GM19238 (cell line): ENCODE data around the gene GCNT4.

Experiments used
- DNase-seq: peaks from one replicate; pipeline ENCODE4 v3.0.0; 2011; ENCODE audit warnings: low spot score; ENCODE audit not compliant: insufficient read length

GCNT4 gene

DNA sequence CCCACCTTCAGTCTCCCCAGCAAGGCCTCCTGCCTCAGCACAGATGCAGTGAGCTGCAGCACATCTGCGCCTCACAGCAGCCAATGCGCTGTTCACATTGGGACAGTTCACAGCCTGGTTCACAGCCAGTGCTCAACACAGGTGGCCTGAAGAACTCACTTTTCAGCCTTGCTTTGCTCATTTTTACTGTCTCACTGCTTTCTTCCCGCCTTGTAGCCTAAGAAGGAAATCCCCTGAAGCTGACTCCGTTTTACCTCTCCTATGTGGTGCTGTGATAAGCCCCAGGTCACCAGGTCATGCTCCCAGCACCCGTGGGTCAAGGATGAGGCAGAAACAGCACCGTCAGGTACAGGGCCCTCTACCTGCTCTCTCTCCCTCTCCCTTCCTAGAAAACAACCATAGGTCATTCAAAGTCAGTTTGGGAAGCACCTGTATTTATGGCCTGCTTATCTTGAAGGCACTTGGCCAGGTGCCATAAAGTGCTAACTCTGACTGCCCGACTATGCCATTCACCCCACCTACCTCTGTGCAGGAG lies 1.1 kb downstream of the GCNT4 start:
- no peak for DNase-seq

DNA sequence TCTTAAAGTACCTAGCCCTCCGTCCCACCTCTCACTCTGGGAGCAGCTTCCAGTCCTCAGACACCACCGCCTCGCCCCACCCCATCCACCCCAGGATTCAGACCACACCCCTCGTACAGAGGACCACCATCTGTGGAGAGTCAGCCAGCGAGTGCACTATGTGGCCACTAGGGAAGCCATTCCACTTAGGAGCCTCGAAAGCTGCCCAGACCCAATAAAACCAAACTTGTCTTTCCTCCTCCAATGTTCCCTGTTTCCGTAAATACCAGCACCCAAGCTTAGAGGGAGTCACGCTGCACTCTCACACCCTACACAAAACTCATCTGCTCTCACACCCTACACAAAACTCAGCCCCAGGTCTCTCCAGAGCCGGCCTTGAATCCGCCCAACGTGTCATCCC lies 1.9 kb downstream of the GCNT4 start:
- no peak for DNase-seq

DNA sequence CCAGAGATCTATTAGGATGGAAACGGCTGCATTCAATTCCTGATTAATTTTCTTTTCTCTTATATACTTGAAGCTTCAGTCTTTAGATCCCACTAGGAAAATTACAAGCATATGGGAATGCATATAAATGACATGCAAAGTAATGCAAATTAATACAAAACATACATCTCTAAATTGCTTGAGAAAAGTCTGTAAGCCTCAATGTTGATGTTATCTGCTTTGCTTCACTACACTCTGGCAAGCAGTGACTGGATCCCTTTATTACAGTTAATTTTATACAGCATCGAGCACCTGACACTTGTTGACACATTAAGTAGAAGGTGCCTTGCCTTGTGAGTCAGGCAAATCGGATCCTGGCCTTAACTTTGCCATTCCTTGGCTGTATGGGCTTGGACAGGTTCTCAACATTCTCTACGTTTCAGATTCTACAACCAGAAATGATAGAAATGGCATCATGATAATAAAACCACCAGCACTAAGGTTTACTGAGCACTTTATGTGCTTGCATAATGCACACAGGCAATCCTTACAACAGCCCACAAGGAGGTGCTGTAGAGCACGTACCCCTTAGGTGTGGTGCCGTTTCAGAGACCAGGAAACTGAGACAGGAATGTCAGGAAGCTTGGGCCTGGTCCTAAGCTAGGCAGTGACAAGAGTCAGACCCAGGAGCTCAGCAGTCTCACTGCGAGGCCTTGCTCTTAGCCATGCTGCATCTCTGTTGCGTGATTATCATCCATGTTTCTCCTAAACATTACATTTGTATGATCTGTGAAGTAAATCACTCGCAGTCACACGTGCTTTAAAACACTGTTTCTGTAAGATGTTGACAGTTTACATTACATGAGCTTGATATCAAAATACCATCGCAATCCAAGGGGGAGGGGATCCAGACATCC lies 2.7 kb downstream of the GCNT4 start:
- no peak for DNase-seq

DNA sequence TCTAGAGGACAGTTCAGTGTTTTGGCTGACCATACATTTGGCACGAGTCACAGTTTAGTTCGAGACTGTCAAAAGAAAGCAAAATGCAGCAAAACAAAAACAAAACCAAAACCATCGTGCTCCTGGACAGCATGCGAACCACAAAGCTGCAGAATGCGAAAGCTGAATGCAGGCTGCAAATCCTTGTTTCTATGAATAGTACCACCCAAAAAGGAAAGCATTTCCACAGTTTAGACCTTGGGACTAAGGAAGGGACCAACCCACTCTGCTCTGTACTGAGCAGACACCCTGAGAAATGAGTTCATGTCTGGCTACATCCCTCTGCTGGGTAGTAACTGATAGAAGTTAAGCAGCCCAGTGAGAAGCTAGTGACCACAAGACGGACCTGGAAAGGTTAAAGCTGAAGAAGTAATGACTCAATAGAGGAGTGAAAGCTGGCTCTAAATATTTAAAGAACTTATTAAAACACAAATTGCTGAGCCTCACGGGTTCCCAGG lies 3.9 kb downstream of the GCNT4 start:
- DNase-seq, result no peak

DNA sequence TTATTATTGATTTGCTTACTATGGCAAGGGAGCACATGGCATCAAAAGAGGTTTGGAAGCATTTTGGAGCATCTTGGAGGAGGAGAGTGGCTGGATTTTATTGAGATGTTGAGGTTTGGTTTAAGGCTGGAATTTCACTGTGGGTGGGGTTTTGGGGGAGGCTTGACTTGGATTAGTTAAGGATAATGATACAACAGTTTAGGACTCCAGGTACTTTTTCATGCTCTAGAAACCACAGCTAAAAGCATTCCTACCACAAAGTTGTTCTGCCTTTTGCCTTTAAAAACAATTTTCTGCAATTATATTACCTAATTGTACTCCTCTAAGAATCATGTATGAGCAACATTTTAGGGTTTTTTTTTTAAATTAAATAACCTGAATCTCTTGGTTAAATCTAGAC lies 5.0 kb downstream of the GCNT4 start:
- no peak for DNase-seq

DNA sequence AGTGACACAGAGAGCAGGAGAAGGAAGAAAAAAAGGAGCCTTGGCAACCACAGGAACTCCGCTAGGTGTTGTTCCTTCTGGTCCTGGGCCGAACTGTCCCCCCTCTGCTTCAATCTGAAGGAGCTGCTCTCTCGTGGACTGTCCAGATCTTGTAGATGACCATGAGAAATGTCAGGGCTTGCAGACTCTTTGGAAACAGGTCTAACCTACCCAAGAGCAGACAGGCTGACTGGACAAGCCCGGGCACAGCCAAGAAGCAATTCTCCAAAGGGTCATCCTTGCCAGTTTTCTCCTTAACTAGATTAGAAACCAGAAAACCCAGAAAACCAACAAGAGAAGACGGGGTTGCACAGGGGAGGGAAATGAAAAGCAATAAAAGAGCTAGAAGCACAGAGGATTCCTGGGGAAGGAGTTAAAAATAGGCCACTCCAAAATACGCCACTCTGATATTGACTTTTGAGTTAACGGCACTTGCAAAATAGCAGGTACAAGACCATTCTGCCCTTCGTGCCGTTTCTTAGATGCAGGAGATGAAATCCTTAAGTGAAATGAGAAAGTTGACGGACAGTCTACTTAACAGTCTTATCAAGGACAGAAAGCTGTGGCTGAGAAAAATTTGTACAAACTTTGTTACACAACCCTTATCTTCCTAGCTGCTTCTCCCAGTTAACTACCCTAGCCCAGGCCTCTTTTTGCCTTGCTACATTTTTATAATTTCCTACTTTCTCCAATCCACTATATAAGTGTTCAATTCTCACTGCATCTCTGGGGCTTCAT lies 5.8 kb downstream of the GCNT4 start:
- no peak for DNase-seq

DNA sequence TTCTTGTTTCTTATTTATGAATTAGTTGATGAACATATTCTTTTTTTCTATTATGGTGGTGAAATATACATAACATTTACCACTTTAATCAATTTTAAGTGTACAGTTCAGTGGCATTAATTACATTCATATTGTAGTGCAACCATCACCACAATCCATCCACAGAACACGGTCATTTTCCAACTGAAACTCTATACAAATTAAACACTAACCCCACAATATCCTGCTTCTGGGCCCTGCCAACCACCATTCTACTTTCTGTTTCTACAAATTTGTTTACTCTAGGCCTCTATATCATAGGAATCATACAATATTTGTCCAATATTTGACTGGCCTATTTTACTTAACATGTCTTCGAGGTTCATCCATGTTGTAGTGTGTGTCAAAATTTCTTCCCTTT lies 7.3 kb downstream of the GCNT4 start:
- DNase-seq, result no peak

DNA sequence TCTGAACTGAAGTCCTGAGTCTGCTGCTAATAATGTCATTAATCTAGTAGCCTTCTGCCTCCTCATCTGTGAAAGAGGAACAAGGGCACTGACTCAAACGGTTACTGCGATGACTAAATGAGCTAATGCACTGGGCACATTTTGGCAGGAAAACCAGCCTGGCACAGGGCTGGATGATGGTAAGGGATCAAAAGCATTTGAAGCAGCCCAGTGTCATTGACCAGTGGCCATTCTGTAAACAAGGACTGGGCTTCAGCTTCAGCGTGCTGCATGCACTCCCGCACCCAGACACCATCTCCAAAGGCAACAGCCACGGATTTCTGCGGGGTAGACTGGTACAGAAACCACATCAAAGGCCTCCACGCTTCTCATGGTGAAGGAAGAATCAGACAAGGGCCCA lies 8.0 kb downstream of the GCNT4 start:
- DNase-seq, result no peak

DNA sequence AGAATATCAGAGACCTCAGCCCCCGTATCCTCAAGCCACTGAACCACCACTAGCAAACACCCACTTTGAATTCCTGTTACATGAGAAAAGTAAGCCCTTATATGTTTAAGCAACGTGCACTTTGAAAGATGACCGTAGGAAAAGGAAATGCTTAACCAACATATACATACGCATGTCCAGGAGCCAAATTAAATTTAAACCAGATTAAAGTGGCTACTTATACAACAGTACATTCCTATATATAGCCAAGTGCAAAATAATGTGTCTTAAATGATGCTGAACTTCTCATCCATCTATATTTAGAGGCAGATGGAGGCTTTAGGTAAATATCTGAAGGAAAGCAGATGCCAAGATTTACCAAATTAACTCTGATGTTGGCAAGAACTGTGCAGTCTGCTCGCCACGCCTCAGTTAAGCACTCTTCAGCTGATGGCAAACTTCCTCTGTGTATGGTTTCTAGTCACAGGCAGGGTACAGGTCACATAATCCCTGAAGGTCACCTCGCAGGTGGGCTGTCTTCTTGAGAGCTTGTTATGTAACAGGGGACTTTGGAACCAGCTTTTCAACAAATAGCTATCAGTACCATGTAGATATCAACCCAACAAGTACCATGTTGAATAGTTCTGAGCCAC lies 8.6 kb downstream of the GCNT4 start:
- no peak for DNase-seq

DNA sequence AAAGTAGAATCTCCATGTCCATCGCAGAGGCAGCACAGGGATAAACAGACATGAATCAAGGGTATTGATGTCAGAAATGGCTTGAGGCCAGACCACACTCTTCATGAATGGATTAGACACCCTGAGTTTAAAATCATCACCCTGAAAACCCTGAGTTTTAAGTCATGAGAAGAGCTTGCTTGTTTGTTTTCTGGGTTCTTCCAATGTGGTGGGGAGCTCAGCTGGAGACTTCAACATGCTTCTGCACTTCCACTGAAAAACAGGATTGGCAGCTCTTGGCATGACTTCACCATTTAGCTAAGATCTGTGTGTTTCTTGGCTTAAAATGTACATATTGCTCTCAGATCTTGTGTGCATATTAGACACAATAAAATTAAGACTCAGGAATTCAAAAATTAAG lies 9.8 kb downstream of the GCNT4 start:
- DNase-seq, result no peak

DNA sequence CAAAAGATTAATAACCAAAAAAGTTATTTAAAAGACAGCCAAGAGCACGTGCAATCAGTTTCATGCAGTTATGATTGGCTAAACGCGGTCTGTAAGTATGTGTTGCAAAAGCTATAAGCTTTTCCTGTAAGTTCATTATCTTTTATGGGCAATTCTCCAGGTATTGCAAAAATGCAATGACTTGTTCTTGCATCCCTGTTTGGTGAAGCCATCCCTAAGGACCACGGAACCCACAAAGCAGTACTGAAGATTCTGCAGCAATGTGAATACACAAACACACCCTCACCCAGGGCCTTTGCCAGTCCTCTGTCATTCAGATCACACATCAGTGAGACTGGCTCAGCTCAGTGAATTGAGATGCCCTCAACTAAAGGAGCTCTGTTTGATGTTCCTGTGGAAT lies 11.4 kb downstream of the GCNT4 start:
- DNase-seq, result no peak

DNA sequence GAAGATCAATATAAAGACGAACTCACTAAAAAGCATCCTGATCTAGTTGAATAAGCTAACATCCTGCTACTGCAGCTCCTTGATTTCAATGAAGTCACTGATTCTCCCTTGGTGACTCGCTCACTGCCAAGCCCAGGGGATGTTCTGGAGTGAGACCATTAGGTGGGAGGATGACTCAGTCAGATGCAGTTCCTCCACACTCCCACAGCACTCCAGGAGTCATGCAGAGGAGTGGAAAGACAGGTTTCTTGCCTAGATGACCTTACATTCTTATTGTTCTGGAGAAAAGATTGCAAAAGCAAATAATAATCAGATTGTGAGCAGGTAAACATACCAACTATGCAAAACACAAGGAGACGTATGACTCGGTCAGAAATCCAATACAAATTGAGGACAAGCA lies 15.3 kb downstream of the GCNT4 start:
- DNase-seq, result no peak

DNA sequence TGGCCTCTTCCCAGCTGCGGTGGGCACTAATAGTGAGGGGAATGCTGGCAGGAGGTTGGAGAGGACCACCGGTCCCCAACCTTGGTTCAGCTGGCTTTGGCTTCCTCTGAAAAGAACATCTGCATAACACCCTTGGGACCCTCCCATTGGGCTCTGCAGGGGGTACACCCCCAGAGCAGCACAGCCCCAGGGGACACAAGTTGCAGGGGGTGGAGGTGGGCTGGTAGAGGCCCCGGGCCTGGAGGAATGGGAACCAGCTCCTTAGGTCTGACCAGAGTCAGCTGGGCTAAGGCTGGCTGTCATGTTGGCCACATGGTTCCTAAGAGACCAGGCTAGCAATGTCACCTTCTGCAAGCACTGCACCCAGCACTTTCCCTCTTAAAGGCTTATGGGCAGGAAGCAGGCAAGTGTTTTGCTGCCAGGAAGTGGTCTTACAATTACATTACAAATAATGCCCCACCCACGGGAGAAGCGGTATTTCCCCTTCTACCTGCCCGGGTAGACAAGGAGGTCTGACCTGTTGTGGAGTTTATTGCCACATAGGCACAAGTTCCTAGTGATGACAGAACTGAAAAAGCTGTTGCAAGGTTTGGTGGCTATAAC lies 18.1 kb downstream of the GCNT4 start:
- no peak for DNase-seq

DNA sequence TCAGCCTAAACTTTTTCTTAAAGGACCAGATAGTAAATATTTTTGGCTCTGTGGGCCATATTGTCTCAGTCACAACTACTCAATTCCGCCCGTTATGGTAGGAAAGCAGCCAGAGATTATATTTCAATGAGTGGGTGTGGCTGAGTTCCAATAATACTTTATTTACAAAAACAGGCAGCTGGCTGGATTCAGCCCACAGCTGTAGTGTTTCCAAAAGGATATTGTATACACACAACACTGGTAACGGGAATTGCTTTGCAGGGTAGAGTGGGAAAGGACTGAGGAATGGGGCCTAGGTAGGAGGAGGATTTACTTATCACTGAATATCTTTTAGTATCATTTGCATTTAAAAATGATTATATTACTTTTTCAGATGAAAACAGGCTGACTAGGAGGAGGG lies 21.0 kb downstream of the GCNT4 start:
- DNase-seq, result no peak

DNA sequence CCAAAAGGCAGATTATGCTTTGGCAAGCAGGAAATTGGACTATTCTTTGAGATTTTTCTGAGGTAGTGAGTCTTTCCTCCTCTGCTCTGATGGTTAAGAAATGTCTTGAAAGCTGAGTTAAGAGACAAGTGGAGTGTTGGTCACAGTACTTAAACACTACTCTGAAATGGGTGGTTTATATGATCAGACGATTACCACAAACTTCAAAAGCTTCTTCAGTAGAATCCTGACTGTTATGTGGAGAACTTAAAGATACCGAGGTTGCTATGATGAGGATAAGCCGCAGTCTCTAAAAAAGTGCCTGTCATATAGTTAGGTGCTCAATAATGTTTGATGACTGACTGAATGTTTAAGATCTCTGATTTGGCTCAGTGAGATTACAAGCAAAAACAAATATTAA lies 24.3 kb downstream of the GCNT4 start:
- DNase-seq, result no peak

DNA sequence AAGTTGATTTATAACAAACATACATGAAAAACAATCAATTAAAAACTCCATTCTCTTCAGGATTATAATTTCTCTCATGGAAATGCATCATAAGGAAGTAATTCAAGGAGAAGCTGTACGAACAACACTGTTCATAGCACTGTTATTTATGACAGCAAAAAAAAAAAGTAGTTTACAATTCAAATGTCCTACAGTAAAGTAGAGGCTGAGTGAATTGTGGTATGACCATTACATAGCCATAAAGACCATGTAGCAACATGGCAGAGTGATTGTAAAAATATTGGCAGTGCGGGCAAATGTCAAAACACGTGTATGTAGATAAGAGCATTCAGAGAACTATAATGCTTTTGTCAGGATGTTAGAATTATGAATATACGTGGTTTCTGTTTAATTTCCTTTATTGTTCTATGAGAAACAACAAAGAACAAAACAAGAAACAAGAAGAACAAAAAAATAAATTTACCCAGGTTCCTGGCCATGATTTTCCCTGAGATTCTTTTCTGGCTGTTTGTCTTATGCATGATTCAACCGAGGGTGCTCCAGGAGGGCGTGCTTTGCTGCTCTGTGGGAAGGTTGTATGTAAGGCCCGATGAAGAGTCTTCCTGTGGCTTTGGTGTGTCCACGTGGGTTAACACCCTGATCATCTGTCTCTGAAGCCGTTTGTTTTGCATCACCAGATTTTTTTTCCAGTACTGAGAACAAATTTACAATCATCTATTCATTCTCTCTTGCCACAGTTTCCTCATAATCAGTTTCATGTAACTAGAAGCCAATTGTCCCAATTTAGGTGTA lies 28.8 kb downstream of the GCNT4 start:
- no peak for DNase-seq

DNA sequence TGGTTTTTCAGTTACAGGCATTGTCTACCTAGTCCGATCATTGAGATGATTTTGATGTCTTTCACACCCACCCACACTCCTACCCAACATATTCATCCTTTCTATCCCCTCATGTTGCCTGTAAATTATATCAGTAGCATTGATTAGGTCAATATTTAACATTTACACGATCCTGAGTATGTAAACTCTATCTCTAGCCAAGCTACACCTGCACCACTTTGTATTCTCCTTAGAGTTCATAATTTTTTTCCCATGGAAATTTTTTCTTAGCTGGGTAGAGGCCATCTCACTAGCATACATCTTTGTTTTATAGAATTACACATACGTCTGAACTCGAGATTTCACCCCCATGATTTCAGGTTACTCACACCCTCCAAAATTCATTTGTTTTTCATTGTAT lies 30.6 kb downstream of the GCNT4 start:
- no peak for DNase-seq

DNA sequence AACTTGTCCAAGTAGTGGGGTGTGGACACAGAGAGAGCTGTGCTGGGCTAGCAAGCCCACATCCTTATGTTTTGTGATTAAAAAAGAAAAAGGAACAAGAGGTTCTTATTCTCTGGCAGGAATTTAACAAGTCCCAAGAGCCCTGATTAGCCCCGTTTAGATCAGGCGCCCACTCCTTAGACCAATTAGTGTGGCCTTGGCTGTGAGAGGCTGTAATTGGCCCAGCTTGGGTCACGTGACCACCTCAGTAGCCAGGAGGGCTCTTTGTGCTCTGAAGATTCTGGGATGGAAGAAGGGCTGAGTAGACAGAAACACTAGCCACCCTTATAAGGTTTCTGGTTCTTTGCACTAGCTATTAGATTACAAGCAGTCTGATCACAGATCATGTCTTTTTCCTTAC lies 31.1 kb downstream of the GCNT4 start:
- no peak for DNase-seq

DNA sequence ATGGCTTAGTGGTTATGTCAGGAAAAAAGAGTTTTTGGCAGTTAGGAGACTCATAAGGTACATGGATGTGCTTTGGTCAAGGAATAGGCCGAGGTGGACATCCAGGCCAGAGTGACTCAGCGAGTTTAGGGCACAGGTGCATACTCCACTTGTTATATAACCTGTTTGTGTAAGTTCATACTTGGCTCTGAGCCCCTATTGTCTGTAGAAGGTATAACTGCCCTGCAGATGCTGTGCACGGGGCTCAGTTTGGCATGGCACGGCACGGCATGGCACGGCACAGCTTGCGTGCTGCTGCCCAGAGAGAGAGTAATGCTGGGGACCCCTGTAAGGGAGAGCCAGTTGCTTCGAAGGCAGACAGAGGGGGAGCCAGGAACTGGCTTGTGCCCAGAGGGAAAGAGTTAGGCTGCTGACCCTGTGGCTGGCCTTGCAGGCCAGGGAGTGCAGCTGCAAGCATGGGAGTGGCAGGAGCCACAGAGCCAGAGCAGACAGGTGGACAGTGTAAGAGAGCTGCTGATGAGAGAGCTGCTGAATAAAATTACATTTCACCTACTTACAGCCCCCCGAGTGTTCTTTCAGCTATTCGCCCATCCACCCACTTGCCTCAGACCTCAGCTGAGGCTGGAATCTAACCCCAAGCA lies 32.2 kb downstream of the GCNT4 start:
- no peak for DNase-seq
